DMS153 treated with DMSO at 0.1 percent for 48 hours (cell line): ENCODE data around the gene ELOB.

Source experiments
- DNase-seq: peaks from one replicate; lab custom pipeline; 2025; ENCODE audit not compliant: unreplicated experiment; lab: John Stamatoyannopoulos, UW

The ELOB gene

DNA sequence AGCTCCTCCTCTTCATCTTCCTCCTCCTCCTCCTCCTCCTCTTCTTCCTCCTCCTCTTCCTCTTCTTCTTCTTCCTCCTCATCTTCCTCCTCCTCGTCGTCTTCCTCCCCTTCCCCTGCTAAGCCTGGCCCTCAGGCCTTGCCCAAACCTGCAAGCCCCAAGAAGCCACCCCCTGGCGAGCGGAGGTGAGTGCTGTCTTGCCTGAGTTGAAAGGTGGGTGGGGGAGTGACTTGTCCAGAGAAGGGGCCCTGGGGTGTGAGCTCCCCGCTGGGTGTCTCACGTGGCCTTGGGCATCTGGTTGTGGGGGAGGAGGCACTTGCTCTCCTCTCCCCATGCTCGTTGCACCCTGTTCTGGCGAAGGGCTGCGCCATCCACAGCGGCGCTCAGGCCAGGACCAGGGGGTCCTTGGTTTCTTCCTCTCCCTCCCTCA is 8.0 kb downstream of the ELOB start:
- no peak for DNase-seq

DNA sequence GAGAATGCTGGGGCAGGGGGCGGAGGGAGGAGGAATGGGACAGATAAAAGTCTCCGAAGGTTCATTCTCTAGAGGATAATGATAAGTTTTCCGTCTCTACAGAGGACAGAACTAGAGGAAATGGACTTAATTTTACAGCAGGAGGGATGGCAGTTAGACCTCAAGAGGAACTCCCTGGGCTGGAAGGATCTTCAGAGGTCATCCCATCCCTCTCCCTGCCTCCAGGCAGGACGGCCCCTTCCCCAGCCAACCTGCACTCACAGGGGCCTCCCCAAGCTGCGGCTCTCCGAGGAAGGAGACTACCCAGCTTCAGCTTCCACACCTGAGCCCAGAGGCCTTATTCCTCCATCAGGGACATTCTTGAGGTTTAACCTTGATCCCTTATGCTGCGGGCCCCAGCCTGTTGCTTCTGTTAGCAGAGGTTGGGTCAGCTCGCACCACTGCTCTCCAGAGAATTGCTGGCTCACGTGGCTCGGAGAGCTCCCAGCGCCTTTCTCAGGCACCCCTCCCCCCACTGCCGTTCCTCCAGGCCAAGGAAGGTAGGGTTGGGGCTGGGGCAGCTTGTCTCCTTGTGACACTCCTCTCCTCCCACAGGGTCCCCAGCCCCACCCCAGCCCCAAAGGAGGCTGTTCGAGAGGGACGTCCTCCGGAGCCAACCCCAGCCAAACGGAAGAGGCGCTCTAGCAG is 8.5 kb downstream of the ELOB start:
- no peak for DNase-seq

DNA sequence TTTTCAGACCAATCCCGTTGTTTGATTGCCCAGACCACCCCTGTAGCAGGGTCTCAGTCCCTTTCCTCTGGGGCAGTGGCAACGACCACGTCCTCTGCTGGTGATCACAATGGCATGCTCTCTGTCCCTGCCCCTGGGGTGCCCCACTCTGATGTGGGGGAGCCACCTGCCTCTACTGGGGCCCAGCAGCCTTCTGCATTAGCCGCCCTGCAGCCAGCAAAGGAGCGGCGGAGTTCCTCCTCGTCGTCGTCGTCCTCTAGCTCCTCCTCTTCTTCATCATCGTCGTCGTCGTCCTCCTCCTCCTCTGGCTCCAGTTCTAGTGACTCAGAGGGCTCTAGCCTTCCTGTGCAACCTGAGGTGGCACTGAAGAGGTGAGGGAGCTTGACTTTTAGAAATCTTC is 9.2 kb downstream of the ELOB start:
- DNase-seq: no peak

DNA sequence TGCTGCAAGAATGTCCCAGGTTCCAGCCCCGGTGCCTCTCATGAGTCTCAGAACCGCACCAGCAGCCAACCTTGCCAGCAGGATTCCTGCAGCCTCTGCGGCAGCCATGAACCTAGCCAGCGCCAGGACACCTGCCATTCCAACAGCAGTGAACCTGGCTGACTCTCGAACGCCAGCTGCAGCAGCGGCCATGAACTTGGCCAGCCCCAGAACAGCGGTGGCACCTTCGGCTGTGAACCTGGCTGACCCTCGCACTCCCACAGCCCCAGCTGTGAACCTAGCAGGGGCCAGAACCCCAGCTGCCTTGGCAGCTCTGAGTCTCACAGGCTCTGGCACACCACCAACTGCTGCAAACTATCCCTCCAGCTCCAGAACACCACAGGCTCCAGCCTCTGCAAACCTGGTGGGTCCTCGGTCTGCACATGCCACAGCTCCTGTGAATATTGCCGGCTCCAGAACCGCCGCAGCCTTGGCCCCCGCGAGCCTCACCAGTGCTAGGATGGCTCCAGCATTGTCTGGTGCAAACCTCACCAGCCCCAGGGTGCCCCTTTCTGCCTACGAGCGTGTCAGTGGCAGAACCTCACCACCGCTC is 9.8 kb downstream of the ELOB start:
- DNase-seq: no peak

DNA sequence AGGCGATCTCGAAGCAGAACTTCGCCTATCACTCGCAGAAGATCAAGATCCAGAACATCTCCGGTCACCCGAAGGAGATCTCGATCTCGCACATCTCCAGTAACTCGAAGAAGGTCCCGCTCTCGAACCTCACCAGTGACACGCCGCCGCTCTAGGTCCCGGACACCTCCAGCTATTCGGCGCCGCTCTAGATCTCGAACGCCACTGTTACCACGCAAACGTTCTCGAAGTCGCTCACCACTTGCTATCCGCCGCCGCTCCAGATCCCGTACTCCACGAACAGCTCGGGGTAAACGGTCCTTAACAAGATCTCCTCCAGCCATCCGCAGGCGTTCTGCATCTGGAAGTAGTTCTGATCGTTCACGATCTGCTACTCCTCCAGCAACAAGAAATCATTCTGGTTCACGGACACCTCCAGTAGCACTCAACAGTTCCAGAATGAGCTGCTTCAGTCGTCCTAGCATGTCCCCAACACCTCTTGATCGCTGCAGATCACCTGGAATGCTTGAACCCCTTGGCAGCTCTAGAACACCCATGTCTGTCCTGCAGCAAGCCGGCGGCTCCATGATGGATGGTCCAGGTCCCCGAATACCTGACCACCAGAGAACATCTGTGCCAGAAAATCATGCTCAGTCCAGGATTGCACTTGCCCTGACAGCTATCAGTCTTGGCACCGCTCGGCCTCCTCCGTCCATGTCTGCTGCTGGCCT is 10.5 kb downstream of the ELOB start:
- no peak for DNase-seq

DNA sequence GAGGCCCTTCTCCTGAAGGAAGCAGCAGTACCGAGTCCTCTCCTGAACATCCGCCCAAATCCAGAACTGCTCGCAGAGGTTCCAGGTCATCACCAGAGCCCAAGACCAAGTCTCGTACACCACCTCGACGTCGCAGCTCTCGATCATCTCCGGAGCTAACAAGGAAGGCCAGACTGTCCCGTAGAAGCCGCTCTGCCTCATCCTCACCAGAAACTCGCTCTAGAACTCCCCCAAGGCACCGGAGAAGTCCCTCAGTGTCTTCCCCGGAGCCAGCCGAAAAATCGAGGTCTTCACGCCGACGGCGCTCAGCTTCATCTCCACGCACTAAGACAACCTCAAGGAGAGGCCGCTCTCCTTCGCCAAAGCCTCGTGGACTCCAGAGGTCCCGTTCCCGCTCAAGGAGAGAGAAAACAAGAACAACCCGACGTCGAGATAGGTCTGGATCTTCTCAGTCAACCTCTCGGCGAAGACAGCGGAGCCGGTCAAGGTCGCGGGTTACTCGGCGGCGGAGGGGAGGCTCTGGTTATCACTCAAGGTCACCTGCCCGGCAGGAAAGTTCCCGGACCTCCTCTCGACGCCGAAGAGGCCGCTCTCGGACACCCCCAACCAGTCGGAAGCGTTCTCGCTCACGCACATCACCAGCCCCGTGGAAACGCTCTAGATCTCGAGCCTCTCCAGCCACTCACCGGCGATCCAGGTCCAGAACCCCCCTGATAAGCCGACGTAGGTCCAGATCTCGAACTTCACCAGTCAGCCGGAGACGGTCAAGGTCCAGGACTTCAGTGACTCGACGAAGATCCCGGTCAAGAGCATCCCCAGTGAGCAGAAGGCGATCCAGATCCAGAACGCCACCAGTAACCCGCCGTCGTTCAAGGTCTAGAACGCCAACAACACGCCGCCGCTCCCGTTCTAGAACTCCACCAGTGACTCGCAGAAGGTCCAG is 11.3 kb downstream of the ELOB start:
- DNase-seq: no peak

DNA sequence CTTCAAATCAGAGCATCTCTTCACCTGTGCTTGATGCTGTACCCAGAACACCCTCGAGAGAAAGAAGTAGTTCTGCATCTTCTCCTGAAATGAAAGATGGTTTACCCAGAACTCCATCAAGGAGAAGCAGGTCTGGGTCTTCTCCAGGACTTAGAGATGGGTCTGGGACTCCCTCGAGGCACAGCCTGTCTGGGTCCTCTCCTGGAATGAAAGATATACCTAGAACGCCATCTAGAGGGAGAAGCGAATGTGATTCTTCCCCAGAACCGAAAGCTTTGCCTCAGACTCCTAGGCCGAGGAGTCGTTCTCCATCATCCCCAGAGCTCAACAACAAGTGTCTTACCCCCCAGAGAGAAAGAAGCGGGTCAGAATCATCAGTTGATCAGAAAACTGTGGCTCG is 12.4 kb downstream of the ELOB start:
- no peak for DNase-seq

DNA sequence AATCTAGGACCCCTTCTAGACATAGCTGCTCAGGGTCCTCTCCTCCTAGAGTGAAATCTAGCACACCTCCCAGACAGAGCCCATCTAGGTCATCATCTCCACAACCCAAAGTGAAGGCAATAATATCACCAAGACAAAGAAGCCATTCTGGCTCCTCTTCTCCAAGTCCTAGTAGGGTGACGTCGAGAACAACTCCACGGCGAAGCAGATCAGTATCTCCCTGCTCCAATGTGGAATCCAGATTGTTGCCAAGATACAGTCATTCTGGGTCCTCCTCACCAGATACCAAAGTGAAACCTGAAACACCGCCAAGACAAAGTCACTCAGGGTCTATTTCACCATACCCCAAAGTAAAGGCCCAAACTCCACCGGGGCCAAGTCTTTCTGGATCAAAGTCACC is 13.9 kb downstream of the ELOB start:
- DNase-seq: no peak

DNA sequence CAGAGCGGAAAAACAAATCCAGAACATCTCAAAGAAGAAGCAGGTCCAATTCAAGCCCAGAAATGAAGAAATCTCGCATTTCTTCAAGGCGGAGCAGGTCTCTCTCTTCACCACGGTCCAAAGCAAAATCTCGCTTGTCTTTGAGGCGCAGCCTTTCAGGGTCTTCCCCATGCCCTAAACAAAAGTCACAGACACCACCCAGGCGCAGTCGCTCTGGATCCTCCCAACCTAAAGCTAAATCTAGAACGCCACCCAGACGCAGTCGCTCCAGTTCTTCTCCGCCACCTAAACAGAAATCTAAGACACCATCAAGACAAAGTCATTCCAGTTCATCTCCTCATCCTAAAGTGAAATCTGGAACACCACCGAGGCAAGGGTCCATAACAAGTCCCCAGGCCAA is 14.4 kb downstream of the ELOB start:
- DNase-seq: no peak

DNA sequence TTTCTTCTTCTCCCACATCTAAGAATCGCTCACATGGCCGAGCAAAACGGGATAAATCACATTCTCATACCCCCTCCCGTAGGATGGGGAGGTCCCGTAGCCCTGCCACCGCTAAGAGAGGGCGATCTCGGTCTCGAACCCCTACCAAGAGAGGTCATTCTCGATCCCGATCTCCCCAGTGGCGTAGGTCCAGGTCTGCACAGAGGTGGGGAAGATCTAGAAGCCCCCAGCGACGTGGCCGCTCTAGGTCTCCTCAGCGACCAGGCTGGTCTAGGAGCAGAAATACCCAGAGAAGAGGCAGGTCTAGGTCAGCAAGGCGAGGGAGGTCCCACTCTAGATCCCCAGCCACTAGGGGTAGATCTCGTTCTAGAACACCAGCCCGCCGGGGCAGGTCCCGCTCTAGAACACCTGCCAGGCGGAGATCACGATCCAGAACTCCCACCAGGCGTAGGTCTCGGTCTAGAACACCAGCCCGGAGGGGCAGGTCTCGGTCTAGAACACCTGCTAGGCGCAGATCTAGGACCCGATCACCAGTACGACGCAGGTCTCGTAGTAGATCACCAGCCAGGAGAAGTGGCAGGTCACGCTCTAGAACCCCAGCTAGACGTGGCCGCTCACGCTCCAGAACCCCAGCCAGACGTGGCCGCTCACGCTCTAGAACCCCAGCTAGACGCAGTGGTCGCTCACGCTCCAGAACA is 15.0 kb downstream of the ELOB start:
- DNase-seq: no peak

DNA sequence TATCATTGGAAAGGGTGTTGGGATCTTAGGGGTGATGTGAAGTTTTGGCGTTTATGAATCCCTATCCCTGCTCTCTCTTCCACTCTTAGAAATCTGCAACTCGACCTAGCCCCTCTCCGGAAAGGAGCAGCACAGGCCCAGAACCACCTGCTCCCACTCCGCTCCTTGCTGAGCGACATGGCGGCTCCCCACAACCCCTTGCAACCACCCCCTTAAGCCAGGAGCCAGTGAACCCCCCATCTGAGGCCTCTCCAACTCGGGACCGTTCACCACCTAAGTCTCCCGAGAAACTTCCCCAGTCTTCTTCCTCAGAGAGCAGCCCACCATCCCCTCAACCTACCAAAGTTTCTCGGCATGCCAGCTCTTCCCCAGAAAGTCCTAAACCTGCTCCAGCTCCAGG is 15.6 kb downstream of the ELOB start:
- DNase-seq: no peak

DNA sequence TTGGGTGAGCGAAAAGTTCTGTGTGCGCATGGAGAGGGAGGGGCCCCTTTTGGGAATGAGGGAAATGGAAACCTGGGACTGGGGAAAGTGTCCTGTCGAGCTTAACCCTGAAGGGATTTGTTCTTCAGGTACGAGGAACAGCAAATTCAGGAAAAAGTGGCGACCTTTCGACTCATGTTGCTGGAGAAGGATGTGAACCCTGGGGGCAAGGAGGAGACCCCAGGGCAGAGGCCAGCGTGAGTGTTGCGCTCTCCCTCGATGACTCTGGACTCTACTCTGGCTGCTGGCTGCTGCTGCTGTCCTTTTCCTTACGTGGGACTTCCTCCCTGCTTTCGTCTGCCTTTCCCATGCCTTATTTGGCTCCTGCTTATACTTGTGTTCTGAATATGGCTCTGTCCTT is 19.7 kb downstream of the ELOB start:
- DNase-seq: no peak

DNA sequence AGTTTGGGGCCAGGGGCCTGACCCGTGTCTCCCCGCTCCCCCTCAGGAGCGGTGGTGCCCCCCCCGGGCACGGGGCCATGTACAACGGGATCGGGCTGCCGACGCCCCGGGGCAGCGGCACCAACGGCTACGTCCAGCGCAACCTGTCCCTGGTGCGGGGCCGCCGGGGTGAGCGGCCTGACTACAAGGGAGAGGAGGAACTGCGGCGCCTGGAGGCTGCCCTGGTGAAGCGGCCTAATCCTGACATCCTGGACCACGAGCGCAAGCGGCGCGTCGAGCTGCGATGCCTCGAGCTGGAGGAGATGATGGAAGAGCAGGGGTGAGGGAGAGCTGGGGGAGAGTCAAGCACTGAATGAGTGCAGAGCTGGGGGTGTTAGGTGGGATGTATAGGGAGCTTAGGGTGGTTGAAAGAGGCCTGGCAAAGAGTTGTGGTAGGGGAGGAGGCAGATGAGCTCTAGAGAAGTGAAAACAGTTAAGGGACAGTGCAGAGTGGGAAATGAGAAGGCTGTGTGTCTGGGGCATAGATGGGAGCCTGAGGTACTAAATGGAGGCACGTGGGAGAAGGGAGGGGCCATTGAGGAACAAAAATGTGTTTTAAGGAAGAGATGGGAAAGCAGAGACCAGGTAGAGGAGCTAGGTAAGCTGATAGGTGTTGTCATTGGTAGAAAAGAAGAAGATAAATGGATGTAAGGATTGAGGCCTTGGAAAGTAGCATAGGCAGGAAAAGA is 20.6 kb downstream of the ELOB start:
- no peak for DNase-seq

DNA sequence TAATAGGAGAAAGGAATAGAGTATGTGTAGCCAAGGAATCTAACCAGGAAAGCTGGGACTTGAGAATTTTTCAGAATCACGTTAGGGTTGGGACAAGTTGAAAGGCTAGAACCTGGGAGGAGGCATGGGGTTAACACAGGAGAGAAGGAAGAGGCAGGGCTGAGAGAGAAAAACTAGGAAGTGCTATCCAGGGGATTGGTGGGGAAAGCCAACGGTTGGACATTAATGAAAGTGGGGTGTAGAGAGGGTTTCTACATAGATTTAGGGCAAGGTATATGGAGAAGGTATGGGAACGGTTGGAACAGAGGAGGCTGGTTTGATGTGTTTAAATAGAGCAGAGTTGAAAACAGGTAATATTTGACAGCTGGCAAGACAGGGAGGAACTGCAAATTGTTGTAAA is 21.9 kb downstream of the ELOB start:
- no peak for DNase-seq

DNA sequence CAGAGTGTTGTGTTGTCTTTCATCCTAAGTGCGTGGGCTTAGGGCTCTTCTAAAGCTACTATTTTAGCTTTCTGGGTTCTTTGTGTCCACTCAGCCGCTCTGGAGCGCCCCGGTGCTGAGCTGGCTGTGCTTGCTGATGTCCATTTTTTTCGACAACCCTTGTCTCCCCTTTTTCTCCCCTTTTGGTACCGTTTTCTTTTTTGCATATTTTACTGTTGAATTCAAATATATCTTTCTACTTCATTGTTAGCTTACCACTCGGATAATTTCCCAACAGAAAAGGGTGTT is 23.4 kb downstream of the ELOB start:
- no peak for DNase-seq

DNA sequence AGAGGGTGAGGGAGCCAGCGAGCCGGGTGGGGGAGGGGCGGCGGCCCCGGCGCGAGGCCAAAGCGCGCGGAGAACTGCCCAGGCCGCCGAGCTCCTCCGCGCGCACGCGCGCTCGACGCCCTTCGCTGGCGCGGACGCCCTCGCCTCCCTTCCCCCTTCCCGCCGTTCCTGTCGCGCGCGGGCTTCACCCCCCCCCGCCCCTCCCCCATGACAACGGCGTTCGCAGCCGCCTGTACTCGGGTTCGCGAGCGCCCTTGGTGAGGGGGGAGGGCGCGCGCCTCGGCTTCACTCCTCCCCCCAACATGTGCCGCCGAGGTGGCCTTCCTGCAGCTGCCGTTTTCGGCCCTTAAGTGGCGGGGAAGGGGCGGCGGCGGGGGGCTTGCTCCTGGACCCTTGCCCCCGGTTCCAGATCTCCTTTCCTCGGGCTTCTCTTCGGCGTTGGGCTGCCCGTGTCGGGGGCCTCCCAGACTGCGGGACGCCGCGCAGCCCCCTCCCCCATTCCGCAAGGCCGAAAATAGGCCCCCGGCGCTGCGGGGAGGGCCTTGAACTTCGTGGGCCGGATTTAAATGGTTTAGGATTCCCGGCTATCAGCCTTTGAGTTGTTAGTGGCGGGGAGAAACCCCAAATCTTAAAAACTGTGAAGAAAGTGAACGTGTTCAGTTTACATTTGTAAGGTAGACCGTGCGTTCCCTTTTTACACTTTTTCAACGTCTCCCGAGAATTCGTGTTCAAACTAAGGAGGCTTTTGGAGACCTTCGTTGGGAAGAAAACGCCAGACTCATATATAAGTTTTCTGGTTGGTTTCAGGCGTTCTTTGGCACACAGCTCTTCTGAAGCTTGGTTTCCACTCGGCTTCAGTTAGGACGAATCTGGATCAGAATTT is 24.0 kb downstream of the ELOB start:
- peak; percentile 44 for DNase-seq

DNA sequence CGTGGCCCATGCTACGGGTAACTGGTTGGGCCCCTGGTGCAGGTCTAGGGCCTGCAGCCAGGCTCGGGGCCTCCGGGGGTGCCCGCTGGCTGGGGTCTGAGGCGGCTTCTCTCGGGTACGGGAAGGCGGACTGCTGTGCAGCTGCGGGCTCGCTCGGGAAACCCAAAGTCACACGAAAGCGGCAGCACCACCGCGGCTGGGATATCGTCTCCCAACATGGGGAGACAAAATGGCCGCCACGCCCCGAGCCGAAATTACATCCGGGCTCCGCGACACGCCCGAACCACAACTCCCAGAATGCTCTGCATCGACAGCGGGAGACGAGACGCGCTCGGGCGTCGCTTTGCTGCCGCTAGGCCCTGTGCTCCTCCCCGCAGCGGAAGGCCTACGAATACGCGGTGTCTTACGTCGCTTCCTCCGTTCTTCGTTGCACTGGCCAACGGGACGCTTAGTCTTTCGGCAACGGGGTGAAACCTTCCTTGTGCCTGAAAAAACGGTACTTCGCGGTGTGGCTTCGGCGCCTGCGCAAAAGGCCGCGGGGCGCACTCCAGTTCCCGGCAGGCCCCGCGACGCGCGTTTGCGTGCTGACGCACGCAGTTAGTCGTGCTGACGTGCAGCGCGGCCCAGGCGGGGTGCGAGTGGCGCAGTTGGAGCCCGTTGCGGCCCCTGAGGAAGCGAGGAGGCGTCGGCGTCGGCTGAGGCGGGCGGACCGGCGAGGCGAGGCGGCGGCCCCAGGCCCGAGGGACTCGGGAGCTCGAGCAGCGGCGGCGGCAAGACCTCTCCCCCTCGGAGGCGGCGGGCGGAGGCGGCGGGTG is 24.8 kb downstream of the ELOB start, which contains the start of gene SRRM2:
SRRM2 (plus strand) TSS at position 604 of the 815 bp plus-strand sequence. CDS start 3,727 bp downstream, outside the sequence.
- peak; percentile 95 for DNase-seq

DNA sequence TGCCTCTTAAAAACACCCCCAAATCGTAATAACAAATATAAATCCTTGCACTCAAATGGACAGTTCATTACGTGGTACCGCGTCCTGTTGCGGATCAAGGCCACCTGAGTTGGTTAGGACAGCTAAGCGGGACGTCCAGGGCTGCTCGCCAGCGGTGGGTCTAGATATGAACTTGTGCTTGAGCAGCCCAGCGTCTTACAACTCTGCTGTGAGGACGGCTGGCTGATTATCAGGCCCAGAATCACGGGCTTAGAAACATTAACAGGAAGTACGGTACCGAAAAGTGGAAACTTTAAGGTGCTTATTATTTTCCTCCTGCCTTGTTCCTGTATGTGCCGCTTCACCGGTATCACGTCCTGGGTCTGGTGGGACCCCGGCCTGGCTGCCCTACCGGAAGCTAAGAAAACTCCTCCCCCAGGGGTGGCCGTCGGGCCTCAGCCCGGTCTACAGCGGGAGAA is 25.5 kb downstream of the ELOB start:
- DNase-seq: peak; percentile 61
